Measurements from ENCODE around the gene PCDHGA6.

- no peak for TF ChIP-seq TAF1 (IDR thresholded peaks at IDR 0.05; ENCODE audit: low read depth, low read length)
- no peak for TF ChIP-seq POLR2A (IDR thresholded peaks at IDR 0.05; ENCODE audit: low read depth, low read length)
- TF ChIP-seq POLR2AphosphoS5 (IDR thresholded peaks at IDR 0.05; ENCODE audit: low read depth, low read length): no peak
- no peak for TF ChIP-seq PAX5 (IDR thresholded peaks at IDR 0.05; ENCODE audit: insufficient read depth, low read length, severe bottlenecking)
Measured at GRCh38 chr5:141384471-141385267, 11.0 kb downstream of the PCDHGA6 start.

All from GM12891 (cell line).